HUDEP-2 (cell line): ENCODE results near the gene PID1.

Experiments
- DNase-seq, 76 experiments: peaks; one replicate each; lab custom pipeline; 2025; ENCODE audit not compliant: unreplicated experiment in 76 of 76; lab: John Stamatoyannopoulos, UW

The PID1 gene

GRCh38 chr2:229037621-229038020 lies 233.5 kb downstream of the PID1 start:
- DNase-seq: no peak

GRCh38 chr2:229033816-229034215 lies 237.3 kb downstream of the PID1 start:
- no peak for DNase-seq

- no peak for DNase-seq
These were observed 238.4 kb downstream of the PID1 start for GRCh38 chr2:229032608-229033234.

- no peak for DNase-seq
These were observed 243.6 kb downstream of the PID1 start for GRCh38 chr2:229027353-229028105.

- DNase-seq: no peak
These were observed 245.4 kb downstream of the PID1 start for GRCh38 chr2:229025653-229026052.

- no peak for DNase-seq
These were observed 248.4 kb downstream of the PID1 start for GRCh38 chr2:229022652-229023051.

- DNase-seq: no peak
These were observed 249.0 kb downstream of the PID1 start for GRCh38 chr2:229022071-229022470.

- DNase-seq: no peak
These were observed 261.3 kb downstream of the PID1 start for GRCh38 chr2:229009816-229010215.

GRCh38 chr2:229003256-229003655 lies 267.8 kb downstream of the PID1 start:
- DNase-seq: no peak

- no peak for DNase-seq
These were observed 269.9 kb downstream of the PID1 start for GRCh38 chr2:229001196-229001595.

GRCh38 chr2:228999326-228999725 lies 271.8 kb downstream of the PID1 start:
- no peak for DNase-seq

GRCh38 chr2:228988786-228989185 lies 282.3 kb downstream of the PID1 start:
- no peak for DNase-seq

GRCh38 chr2:228987441-228988155 lies 283.5 kb downstream of the PID1 start:
- DNase-seq: no peak

- DNase-seq: no peak
These were observed 284.1 kb downstream of the PID1 start for GRCh38 chr2:228986961-228987360.

- no peak for DNase-seq
These were observed 287.4 kb downstream of the PID1 start for GRCh38 chr2:228983700-228984099.

- no peak for DNase-seq
These were observed 296.9 kb downstream of the PID1 start for GRCh38 chr2:228974169-228974568.
